Chondrocyte (in vitro differentiated cells): ENCODE measurements around the gene HIPK4. TPM values are rescaled to one million over a fixed set of nuclear protein-coding genes. Genes with fewer than 3 reads are reported as not detected.
"Not testable (repeated sequence)": the region's sequence is repeated elsewhere in the genome, so short reads cannot be mapped to it uniquely, and the experiment has no call there.

ENCODE experiments used
- DNase-seq: peaks from one replicate; pipeline ENCODE4 v3.0.0; 2021; ENCODE audit warnings: mixed read lengths, low spot score
- H3K27ac Mint-ChIP-seq: one replicate; pipeline ENCODE4 v1.8.0; 2021; ENCODE audit warnings: mild to moderate bottlenecking, moderate library complexity, mixed read lengths; ENCODE audit not compliant: unreplicated experiment
- H3K27me3 Mint-ChIP-seq: 2 replicates; pipeline ENCODE4 v1.8.0; 2021; ENCODE audit warnings: low read depth, mixed read lengths
- H3K36me3 Mint-ChIP-seq: 2 replicates; pipeline ENCODE4 v1.8.0; 2021; ENCODE audit warnings: low read depth, mixed read lengths
- H3K4me1 Mint-ChIP-seq: 2 replicates; pipeline ENCODE4 v1.8.0; 2021; ENCODE audit warnings: low read depth, mild to moderate bottlenecking, mixed read lengths
- H3K4me3 Mint-ChIP-seq: one replicate; pipeline ENCODE4 v1.8.0; 2021; ENCODE audit warnings: mild to moderate bottlenecking, moderate library complexity, mixed read lengths; ENCODE audit not compliant: unreplicated experiment
- H3K9me3 Mint-ChIP-seq: 2 replicates; pipeline ENCODE4 v1.8.0; 2021; ENCODE audit warnings: low read depth, mixed read lengths
- long read RNA-seq: library from polyadenylated mRNA; stranded (forward); transcript quantifications from one replicate; pipeline ENCODE4 v2.0.0, GENCODE V29; 2021
- total RNA-seq: library from RNA; stranded (reverse); gene quantifications from 3 replicates; pipeline ENCODE4 v1.2.1, GENCODE V29; 2021
- TF ChIP-seq, protein P1 (sequence below): fragments of 200-600 bp; sonication (generic); IDR thresholded peaks from 2 replicates; pipeline ENCODE4 v1.5.0; 2021; ENCODE audit warnings: antibody characterized with exemption, mild to moderate bottlenecking, moderate library complexity

HIPK4 gene, protein sequence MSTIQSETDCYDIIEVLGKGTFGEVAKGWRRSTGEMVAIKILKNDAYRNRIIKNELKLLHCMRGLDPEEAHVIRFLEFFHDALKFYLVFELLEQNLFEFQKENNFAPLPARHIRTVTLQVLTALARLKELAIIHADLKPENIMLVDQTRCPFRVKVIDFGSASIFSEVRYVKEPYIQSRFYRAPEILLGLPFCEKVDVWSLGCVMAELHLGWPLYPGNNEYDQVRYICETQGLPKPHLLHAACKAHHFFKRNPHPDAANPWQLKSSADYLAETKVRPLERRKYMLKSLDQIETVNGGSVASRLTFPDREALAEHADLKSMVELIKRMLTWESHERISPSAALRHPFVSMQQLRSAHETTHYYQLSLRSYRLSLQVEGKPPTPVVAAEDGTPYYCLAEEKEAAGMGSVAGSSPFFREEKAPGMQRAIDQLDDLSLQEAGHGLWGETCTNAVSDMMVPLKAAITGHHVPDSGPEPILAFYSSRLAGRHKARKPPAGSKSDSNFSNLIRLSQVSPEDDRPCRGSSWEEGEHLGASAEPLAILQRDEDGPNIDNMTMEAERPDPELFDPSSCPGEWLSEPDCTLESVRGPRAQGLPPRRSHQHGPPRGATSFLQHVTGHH
- 0.20 to 0.53 TPM (median 0.46 TPM) in 3 replicates for total RNA-seq
- long read RNA-seq: 0 reads

DNA sequence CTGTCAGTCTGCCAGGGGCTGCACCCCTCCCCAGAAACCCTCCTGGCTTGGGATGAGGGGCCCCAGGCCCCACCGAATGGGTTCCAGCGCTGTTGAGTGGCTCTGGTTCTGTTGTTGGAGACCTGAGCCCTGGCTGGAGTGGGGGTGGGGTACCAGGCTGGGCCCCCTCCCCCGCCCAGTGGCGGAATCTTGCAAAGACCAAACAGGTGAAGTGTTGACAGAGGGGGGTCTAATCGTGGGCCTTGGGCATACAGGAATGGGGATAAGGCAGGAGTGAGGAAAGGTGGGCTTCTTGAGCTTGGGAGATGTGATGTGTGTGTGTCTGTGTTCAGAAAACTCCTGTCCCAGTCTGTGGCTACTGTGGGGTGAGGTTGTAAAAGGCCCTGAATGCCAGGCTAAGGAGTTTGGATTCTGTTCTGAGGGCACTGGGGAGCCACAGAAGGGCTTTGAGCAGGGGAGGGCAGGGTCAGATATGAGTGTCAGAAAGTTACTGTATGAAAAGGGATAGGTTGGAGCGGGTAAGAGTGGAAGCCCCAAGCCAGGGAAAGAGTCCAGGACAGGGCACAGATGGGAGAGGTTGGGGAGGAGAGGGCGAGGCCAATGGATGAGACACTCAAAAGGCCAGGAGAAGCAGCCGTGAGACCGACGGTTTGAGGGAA, at the start of gene HIPK4:
TSS of gene HIPK4 (minus strand) at position 98 of the 659 bp plus-strand sequence. CDS start 279 bp downstream, outside the sequence.
- Mint-ChIP-seq H3K4me1 (no peaks in the 10 kb centered on the region), H3K4me3 (no peak within 1 kb of the TSS), H3K27ac (no peak within 1 kb of the TSS), H3K27me3 (no peaks in the 10 kb centered on the region), H3K36me3 (no peaks in the 10 kb centered on the region), H3K9me3 (no peaks in the 10 kb centered on the region)
- DNase-seq: no peak
- TF ChIP-seq, protein P1, sequence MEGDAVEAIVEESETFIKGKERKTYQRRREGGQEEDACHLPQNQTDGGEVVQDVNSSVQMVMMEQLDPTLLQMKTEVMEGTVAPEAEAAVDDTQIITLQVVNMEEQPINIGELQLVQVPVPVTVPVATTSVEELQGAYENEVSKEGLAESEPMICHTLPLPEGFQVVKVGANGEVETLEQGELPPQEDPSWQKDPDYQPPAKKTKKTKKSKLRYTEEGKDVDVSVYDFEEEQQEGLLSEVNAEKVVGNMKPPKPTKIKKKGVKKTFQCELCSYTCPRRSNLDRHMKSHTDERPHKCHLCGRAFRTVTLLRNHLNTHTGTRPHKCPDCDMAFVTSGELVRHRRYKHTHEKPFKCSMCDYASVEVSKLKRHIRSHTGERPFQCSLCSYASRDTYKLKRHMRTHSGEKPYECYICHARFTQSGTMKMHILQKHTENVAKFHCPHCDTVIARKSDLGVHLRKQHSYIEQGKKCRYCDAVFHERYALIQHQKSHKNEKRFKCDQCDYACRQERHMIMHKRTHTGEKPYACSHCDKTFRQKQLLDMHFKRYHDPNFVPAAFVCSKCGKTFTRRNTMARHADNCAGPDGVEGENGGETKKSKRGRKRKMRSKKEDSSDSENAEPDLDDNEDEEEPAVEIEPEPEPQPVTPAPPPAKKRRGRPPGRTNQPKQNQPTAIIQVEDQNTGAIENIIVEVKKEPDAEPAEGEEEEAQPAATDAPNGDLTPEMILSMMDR: no peak

DNA sequence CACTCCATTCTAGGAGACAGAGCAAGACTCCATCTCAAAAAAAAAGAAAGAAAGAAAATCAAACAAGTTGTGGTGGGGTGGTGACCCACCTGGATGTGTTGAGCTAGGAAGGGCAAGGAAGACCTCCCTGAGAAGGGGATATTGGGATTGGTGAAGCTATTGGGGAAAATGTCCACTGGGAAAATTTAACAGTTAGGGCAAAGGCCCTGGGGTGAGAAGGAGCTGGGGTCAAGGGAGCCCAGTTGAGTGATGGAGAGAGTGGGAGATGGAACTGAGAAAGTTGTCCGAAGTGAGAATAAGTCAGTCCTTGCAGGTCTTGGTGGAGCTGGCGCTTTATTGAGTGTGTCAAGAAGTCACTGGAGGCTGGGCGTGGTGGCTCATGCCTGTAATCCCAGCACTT, 48.3 kb upstream of the HIPK4 start:
- Mint-ChIP-seq H3K27ac (peak overlapping the region; percentile 36), H3K9me3 (no peaks in the 10 kb centered on the region), H3K36me3 (peaks cover 13% of the 10 kb centered on the region), H3K4me3 (no peak overlapping the region), H3K27me3 (no peaks in the 10 kb centered on the region), H3K4me1 (peaks cover 23% of the 10 kb centered on the region)
- TF ChIP-seq, protein P1: no peak
- DNase-seq: no peak

DNA sequence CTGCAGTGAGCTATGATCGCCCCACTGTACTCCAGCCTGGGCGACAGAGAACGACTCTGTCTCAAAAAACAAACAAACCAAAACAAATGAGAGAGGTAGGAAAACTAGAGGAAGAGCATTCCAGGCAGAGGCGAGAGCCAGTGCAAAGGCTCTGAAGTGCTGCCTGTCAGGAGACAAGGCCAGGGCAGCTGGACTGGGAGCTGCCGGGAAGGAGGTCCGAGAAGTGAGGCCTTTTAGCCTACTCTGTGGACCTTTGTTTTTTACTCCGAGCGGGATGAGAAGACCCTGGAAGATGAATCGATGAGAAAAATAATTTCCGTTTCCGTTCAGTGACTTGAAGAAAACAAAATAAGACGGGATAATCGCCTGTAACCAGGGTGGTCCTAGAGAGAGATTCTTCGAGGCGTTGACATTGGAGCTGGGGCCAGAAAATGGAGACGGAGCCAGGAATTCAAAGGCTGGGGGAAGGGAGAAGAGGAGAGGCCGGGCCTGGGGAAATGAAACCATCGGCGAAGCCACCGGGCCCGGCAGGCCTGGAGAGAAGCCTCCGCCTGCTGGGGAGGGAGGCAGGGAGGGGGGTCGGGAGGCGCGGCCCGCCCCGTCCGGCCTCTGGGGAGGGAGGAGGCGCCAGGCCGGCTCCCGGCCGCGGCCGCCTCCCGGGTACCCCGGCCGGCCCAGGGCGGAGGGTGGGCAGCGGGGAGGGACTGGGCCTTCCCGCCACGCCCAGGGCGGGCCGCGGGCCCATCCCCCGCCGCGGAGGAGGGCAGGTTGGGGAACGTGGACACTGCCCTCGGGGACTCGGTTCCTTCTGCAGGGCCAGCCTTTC, 43.6 kb upstream of the HIPK4 start:
- TF ChIP-seq, protein P1: no peak
- peaks cover 15% of the 10 kb centered on the region for H3K4me1 Mint-ChIP-seq
- H3K9me3 Mint-ChIP-seq: no peaks in the 10 kb centered on the region
- peak overlapping the region; percentile 77 for H3K4me3 Mint-ChIP-seq
- no peaks in the 10 kb centered on the region for H3K27me3 Mint-ChIP-seq
- H3K36me3 Mint-ChIP-seq: peaks cover 2% of the 10 kb centered on the region
- no peak for DNase-seq
- peak overlapping the region; percentile 100 for H3K27ac Mint-ChIP-seq

DNA sequence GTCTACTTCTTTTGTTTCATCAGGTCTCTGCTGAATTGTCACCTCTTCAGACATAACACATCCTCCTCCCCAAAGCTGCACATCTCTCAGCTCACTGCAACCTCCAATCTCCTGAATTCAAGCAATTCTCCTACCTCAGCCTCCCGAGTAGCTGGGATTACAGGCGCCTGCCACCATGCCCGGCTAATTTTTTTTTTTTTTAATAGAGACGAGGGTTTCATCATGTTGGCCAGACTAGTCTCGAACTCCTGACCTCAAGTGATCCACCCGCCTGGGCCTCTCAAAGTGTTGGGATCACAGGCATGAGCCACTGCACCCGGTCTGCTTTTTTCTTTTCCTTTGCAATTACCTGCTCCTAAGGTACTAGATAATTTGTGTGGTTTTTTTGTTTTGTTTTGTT, 42.8 kb upstream of the HIPK4 start:
- H3K27ac Mint-ChIP-seq: peak overlapping the region; percentile 100
- H3K4me1 Mint-ChIP-seq: peaks cover 15% of the 10 kb centered on the region
- not testable (repeated sequence) for H3K36me3 Mint-ChIP-seq, H3K27me3 Mint-ChIP-seq, DNase-seq, H3K9me3 Mint-ChIP-seq
- peak overlapping the region; percentile 77 for H3K4me3 Mint-ChIP-seq

DNA sequence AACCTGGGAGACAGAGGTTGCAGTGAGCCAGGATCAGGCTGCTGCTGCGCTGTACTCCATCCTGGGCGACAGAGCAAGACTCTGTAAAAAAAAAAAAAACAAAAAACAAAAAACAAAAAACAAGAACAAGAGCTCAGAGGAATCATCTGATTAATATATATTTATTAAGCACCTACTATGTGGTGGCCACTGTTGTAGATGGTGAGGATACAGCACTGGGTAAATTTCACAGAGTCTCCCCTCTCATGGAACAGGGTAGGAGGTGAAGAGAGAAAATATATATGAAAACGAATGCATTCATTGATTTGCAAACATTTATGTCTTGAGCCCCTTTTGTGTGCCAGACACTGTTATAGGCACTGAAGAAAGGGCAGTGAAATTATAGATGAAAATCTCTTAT, 41.7 kb upstream of the HIPK4 start:
- DNase-seq: no peak
- Mint-ChIP-seq H3K27ac (no peak overlapping the region), H3K4me1 (peaks cover 15% of the 10 kb centered on the region), H3K4me3 (no peak overlapping the region), H3K9me3 (no peaks in the 10 kb centered on the region), H3K27me3 (no peaks in the 10 kb centered on the region), H3K36me3 (no peaks in the 10 kb centered on the region)
- TF ChIP-seq, protein P1: no peak

DNA sequence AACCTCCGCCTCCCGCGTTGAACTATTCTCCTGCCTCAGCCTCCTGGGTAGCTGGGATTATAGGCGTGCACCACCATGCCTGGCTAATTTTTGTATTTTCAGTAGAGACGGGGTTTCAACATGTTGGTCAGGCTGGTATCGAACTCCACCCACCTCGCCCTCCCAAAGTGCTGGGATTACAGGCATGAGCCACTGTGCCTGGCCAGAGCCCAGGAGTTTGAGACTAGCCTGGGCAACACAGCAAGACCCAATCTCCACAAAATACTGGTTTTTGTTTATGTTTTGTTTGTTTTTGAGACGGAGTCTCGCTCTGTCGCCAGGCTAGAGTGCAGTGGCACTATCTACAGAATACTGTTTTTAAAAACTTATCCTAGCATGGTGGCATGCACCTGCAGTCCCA, 40.3 kb upstream of the HIPK4 start:
- not testable (repeated sequence) for H3K27ac Mint-ChIP-seq, H3K4me3 Mint-ChIP-seq, H3K27me3 Mint-ChIP-seq, H3K9me3 Mint-ChIP-seq, DNase-seq, H3K36me3 Mint-ChIP-seq
- peaks cover 21% of the 10 kb centered on the region for H3K4me1 Mint-ChIP-seq

DNA sequence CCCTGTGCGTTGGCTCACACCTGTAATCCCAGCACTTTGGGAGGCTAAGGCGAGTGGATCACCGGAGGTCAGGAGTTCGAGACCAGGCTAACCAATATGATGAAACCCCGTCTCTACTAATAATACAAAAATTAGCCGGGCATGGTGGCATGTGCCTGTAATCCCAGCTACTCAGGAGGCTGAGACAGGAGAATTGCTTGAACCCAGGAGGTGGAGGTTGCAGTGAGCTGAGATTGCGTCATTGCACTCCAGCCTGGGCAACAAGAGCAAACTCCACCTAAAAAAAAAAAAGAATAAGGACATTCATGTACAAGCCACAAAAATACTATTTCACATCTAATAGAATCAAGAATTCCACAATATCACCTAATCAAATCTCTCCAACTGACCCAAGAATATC, 38.2 kb upstream of the HIPK4 start:
- not testable (repeated sequence) for H3K4me3 Mint-ChIP-seq

More for the DNA sequence above, 38.2 kb upstream of the HIPK4 start:
- DNase-seq, H3K27ac Mint-ChIP-seq, H3K36me3 Mint-ChIP-seq, H3K9me3 Mint-ChIP-seq, H3K27me3 Mint-ChIP-seq: not testable (repeated sequence)
- peaks cover 21% of the 10 kb centered on the region for H3K4me1 Mint-ChIP-seq
